Stomach (tissue), 4 donors: ENCODE data around the gene PRKAB1.

Experiments
- CTCF ChIP-seq, 7 experiments: fragments of 450-650 bp in 4 of 7; fragments of 200-600 bp in 3 of 7; sonication (generic) in 3 of 7; IDR thresholded peaks; one replicate each; pipeline ENCODE4 v1.5.1; 2016 to 2019; ENCODE audit warnings: antibody characterized with exemption in 7 of 7, control low read depth in 2 of 7, mild to moderate bottlenecking in 1 of 7
- EP300 ChIP-seq: sonication (generic); formaldehyde crosslinking; IDR thresholded peaks from one replicate; pipeline ENCODE4 v1.6.1; 2017; ENCODE audit warnings: antibody characterized with exemption
- POLR2A ChIP-seq, 4 donors: fragments of 450-650 bp; IDR thresholded peaks; one replicate each; pipeline ENCODE4 v1.6.1; 2016; ENCODE audit warnings: antibody characterized with exemption in 4 of 4, control low read depth in 2 of 4, mild to moderate bottlenecking in 1 of 4, moderate library complexity in 1 of 4
- POLR2AphosphoS5 ChIP-seq, 3 donors: sonication (generic); formaldehyde crosslinking; IDR thresholded peaks; one replicate each; pipeline ENCODE4 v1.6.1; 2016; ENCODE audit warnings: antibody characterized with exemption in 3 of 3

DNA sequence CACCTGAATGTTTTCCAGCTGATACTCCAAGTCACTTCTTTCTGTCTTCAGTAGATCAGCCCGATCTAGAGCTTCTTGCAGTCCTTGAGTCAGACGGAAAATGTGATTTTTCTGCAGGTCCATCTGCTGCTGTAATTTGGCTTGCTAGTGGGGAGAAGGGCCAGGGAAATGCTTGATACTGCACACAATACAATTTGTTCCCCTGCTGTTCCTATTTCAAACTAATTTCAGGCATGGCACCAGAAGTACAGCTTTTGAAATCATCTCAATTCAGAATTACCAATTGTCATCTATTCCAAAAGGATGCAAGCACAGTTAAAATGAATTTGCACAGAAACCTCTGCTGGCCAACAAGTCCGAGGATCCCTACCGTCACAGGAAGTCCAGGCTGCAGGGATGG lies 53.4 kb downstream of the PRKAB1 start:
- TF ChIP-seq CTCF (IDR thresholded peaks at IDR 0.05): no peak
- no peak for TF ChIP-seq POLR2A (IDR thresholded peaks at IDR 0.05)
- no peak for TF ChIP-seq POLR2AphosphoS5 (IDR thresholded peaks at IDR 0.05)
- no peak for TF ChIP-seq EP300
